ENCODE results near the gene UNC79.

The UNC79 gene

DNA sequence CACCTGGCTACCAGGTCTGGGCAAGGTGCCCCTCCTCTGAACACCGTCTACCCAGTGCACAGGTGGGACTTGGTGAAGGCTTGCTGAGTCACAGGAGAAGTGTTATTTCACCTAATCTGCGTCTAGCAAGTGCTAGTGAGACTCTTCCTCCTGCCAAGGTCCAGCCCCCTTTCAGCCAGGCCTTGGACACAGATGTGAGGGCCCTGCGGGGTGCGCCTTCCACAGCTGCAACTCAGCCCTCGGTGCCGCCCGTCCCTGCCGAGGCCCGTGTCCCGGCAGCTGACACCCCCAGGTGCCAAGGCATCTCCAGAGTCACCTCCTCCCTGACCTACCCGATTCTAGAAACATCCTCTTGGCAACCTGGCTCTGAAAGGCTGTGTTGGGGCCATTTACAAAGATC lies 302.5 kb downstream of the UNC79 start:
- no peak for DNase-seq

- DNase-seq = no peak
Observed at GRCh38 chr14:93733631-93734030, 302.9 kb downstream of the UNC79 start.

GRCh38 chr14:93734086-93734822 lies 303.5 kb downstream of the UNC79 start:
- no peak for DNase-seq

DNA sequence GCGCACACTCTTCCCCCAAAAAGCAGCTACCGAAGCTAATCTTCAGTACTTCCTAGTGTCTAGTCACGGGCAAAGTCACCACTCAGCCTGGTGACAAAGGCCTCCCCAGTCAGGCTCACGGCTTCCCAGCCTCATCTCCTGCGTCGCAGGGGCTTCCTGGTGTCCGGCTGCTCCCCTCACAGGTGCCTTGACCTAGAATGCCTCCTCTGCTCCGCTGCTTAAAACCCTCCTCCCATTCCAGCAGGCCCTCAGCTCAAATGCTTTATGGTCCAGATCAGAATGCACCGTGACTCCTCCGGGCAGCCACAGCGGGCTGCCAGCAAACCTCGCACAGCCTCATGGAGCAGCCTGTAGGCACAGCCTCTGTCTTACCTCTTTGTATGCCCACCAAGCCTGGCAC lies 304.5 kb downstream of the UNC79 start:
- no peak for DNase-seq

GRCh38 chr14:93736378-93737014 lies 305.8 kb downstream of the UNC79 start:
- no peak for DNase-seq

GRCh38 chr14:93737634-93738033 lies 306.9 kb downstream of the UNC79 start:
- DNase-seq = no peak

DNA sequence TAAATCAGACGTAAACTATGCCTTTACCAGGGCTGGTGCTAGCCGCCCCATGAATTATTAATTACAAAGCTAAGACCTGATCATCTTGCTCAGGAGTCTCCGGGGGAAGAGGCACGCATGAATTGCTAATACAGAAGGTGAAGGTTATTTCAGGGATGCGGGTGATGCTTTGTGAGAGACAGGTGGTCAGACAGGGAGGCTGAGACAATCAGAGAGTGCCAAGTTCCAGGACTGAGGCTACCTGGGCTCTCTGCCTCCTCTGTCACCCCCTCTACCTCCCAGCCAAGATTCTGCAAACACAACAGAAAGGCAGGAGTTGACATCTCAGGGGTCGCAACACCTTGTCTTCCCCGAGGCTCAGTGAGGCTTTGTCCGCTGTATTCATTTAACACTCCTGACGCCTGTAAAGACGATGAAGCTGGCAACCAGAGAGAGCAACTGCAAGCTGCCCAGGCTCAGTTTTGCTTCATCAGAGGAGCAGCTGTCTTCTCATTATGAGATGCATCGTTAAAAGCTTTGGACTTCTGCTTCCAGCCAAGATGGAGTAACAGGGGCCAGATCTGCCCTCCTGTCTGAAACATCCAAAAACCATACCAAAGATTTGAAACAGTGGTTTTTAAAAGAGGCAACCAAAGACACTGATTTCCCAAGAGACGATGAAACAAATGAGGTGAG lies 311.0 kb downstream of the UNC79 start:
- no peak for DNase-seq

DNA sequence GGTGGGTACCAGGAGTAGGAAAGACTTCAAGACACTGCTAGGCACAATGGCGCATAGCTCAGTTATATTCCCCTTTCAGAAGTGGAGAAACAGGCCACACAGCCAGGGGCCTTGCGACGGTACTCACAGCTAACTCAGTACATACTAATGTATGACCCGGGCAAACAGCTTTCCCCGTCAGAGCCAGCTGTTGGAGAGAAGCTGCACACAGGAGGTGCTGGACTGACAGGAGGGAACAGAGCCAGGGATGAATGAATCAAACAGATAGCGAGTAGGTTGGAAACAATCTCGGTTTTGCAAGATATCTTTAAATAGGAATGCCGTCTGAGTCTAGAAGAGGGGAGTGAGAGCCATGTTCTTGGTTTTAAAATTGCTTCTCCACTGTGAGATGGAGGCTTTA lies 312.0 kb downstream of the UNC79 start:
- DNase-seq = no peak

GRCh38 chr14:93743270-93744060 lies 312.7 kb downstream of the UNC79 start:
- no peak for DNase-seq

DNA sequence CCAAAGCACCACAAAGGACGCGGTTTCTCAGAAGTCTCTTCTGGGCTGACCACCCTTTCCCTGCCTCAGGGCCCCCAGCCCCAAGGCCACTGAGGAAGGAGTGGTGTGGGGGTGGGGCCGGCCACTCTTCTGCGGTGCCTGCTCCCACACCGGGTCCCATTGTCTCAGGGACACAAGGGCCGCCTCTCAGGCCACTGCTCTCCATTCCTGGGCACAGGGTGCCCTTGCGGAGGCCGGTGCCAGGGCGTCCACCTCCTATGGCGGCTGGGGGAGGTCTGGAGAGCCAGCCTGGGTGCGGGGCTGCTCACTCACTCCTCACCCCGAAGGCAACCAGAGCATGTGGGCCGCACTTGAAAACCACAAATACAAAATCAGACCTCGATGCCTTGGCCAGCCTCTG lies 313.4 kb downstream of the UNC79 start:
- DNase-seq = no peak

GRCh38 chr14:93744876-93745275 lies 314.1 kb downstream of the UNC79 start:
- no peak for DNase-seq

- no peak for DNase-seq
Observed at GRCh38 chr14:93745603-93746273, 315.0 kb downstream of the UNC79 start.

GRCh38 chr14:93747102-93747501 lies 316.4 kb downstream of the UNC79 start:
- no peak for DNase-seq

DNA sequence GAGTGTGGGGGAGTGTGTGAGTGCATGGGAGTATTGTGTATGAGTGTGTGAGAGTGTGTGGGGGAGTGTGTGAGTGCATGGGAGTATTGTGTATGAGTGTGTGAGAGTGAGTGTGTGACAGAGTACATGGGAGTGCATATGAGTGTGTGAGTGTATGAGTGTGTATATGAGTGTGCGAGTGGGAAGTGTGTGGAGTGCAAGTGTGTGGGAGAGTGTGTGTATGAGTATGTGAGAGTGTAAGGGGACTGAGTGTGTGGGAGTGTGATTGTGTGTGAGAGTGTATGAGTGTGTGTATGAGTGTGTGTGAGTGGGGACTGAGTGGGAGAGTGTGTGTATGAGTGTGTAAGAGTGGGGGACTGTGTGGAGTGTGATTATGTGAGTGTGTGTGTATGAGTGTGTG lies 316.8 kb downstream of the UNC79 start:
- DNase-seq = no peak

GRCh38 chr14:93748208-93749075 lies 317.7 kb downstream of the UNC79 start:
- no peak for DNase-seq

DNA sequence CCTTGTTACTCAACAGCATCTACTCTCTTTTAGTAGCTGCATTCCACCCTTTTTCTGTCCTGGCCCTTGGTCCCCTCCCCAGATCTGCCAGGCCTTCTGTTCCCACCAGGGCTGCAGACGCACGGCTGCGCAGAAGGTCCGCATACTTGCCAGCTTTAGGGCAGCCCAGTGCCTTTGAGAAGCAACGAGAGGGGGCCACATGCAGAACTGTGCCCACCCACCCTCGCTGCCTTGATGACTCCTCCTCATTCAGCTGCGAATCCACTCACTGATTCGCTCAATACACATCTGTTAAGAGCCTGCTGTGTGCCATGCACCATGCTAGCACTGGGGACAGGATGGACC lies 318.3 kb downstream of the UNC79 start:
- no peak for DNase-seq

- no peak for DNase-seq
Observed at GRCh38 chr14:93751946-93752655, 321.4 kb downstream of the UNC79 start.

DNA sequence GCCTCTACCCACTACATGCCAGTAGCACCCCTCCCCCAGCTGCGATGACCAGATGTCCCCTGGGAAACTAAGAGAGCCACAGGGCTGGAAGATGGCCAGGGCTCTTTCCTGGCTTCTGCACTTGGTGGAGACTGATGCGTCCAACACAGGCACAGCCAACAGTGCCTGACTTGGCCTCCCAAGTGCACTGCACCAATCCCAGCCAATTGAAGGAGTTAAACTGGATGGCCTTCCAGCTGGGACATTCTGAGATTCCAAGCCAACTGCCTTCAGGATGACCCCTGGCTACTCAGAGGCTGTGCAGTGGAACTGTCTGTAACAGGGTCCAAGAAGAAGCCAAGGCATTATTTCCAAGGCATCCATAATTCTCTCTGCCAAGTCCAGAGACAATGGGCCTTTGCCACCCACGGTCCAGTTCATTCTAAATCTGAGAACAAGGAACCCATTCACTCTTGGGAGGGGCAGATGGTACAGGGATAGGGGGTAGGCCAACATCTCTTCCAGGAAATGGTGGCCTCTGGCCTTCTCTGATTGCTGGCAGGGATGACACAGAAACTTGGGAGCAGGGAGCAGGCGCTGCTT lies 322.3 kb downstream of the UNC79 start:
- no peak for DNase-seq

DNA sequence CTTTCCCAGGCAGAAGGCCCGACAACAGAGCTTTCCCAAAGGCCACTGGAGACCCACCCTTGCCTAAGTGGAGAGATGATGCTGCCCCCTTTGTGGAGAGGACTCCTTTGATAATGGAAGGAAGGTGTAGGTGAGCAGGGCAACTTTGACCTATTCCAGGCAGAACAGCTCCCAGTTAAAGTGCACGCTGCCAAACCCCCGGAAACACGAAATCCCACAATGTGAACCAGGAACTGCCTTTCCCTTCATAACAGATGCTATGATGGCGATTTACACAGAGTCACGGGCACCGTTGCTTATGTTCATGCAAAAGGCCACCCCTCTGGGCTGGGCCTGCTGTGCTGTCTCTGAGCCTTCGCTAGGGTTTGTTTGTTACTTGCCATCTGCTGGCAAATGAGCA lies 322.9 kb downstream of the UNC79 start:
- DNase-seq = no peak

DNA sequence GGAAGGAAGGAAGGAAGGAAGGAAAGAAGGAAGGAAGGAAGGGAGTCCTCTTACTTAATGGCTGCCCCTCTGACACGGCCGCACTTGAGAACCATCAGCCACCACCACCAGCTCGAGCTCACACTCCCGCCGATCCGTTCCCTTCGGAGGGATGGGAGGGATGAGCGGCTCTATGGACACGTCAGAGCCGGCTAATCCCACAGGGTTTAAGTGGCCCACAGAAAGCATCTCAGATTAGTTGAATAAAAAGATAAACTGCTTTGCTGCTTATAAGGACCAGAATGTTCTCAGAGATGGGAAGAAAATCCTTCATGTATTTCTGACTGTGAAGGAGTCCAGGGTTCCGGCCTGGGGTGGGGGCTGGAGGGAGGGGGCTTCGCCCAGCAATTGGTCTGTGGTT lies 326.5 kb downstream of the UNC79 start:
- DNase-seq = no peak
